CD8-positive, alpha-beta memory T cell (primary cell): ENCODE data around the gene GIMAP8. TPM values are rescaled to one million over a fixed set of nuclear protein-coding genes. Genes with fewer than 3 reads are reported as not detected.
A peak's percentile ranks its signal among the peaks of the same experiment; 100 is the strongest.

ENCODE experiments used
- CTCF ChIA-PET: fragments of 350-600 bp; sonication (Branson Sonifier 250); formaldehyde crosslinking; loops from one replicate; lab custom pipeline; 2021; ENCODE audit warnings: antibody characterized with exemption; lab: Charles Lee
- POLR2A ChIA-PET: fragments of 350-600 bp; sonication (Branson Sonifier 250); formaldehyde crosslinking; loops from one replicate; lab custom pipeline; 2021; ENCODE audit warnings: antibody characterized with exemption; lab: Charles Lee
- DNase-seq, 5 donors: peaks; one replicate each; pipeline versions ENCODE4 v3.0.0 to v3.0.0-alpha.2; 2020 to 2022; ENCODE audit warnings: mixed read lengths in 1 of 5
- H3K27ac ChIP-seq: one replicate; pipeline ENCODE4 v1.7.0; 2013; ENCODE audit warnings: low read depth, mild to moderate bottlenecking, low read length, moderate library complexity
- H3K27me3 ChIP-seq: 2 replicates; pipeline ENCODE4 v1.7.0; 2013; ENCODE audit warnings: low read length, mild to moderate bottlenecking; ENCODE audit not compliant: insufficient read depth, poor library complexity, severe bottlenecking
- H3K36me3 ChIP-seq: 2 replicates; pipeline ENCODE4 v1.7.0; 2013; ENCODE audit warnings: mild to moderate bottlenecking, low read length, moderate library complexity; ENCODE audit not compliant: insufficient read depth
- H3K4me1 ChIP-seq: 2 replicates; pipeline ENCODE4 v1.7.0; 2013; ENCODE audit warnings: mild to moderate bottlenecking, low read length, moderate library complexity; ENCODE audit not compliant: insufficient read depth
- H3K4me3 ChIP-seq: 2 replicates; pipeline ENCODE4 v1.7.0; 2013; ENCODE audit warnings: mild to moderate bottlenecking, low read length
- H3K9me3 ChIP-seq: 2 replicates; pipeline ENCODE4 v1.7.0; 2013; ENCODE audit warnings: mild to moderate bottlenecking, low read length
- H3K27ac Mint-ChIP-seq, 8 donors: one replicate each; pipeline ENCODE4 v1.8.0; 2020 to 2021; ENCODE audit warnings: mixed read lengths in 8 of 8, mild to moderate bottlenecking in 6 of 8, inconsistent platforms in 3 of 8, moderate library complexity in 3 of 8
- H3K27me3 Mint-ChIP-seq, 2 donors: one replicate each; pipeline ENCODE4 v1.8.0; 2020 to 2021; ENCODE audit warnings: mixed read lengths in 2 of 2, mild to moderate bottlenecking in 1 of 2, moderate library complexity in 1 of 2
- H3K36me3 Mint-ChIP-seq, 3 donors: one replicate each; pipeline ENCODE4 v1.8.0; 2020 to 2021; ENCODE audit warnings: mixed read lengths in 3 of 3, inconsistent platforms in 1 of 3, mild to moderate bottlenecking in 1 of 3
- H3K4me1 Mint-ChIP-seq, 3 donors: one replicate each; pipeline ENCODE4 v1.8.0; 2020 to 2021; ENCODE audit warnings: mixed read lengths in 3 of 3, inconsistent platforms in 1 of 3, mild to moderate bottlenecking in 1 of 3
- H3K4me3 Mint-ChIP-seq, 7 donors: one replicate each; pipeline ENCODE4 v1.8.0; 2020 to 2021; ENCODE audit warnings: mixed read lengths in 7 of 7, mild to moderate bottlenecking in 6 of 7, moderate library complexity in 4 of 7, inconsistent platforms in 2 of 7
- H3K9me3 Mint-ChIP-seq, 5 donors: one replicate each; pipeline ENCODE4 v1.8.0; 2020 to 2022; ENCODE audit warnings: mixed read lengths in 5 of 5, mild to moderate bottlenecking in 3 of 5, moderate library complexity in 2 of 5, inconsistent platforms in 1 of 5
- polyA plus RNA-seq: library from polyadenylated mRNA; unstranded; fragments of 300-500 nt; fragmentation: Illumina TruSeq; gene quantifications from one replicate; pipeline ENCODE4 v1.2.3, GENCODE V29; 2021
- total RNA-seq, 2 experiments: library from RNA; stranded (reverse); gene quantifications; one replicate each; pipeline ENCODE4 v1.2.3, GENCODE V29; 2021

Gene GIMAP8
- total and polyA plus RNA-seq, 3 experiments from 2014 or later: 11.8 to 30.1 (median 12.3) TPM

DNA sequence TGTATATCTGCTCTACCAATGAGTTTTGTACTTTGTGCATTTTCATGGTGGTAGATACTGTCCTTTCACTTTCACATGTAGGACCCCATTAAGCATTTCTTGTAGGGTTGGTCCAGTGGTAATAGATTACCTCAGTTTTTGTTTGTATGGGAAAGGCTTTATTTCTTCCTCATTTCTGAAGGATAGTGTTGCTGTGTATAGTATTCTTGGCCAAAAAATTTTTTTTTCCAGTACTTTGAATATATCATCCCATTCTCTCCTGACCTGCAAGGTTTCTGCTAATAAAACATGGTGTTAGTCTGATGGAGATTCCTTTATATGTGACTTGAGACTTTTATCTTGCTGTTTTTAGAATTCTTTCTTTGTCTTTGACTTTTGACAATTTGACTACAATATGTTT lies 12.0 kb downstream of the GIMAP8 start:
- Histone ChIP-seq H3K27ac (no peak overlapping the region), H3K4me3 (no peak overlapping the region), H3K27me3 (no peaks in the 10 kb centered on the region), H3K36me3 (peaks cover 8% of the 10 kb centered on the region), H3K4me1 (peaks cover 44% of the 10 kb centered on the region), H3K9me3 (peaks cover 16% of the 10 kb centered on the region)
- H3K27ac Mint-ChIP-seq: peak overlapping the region in 3 of 8 donors; percentile 4 to 80 (median 9)
- peaks cover 47 to 83% (median 75%) of the 10 kb centered on the region in 3 donors for H3K36me3 Mint-ChIP-seq
- no peaks in the 10 kb centered on the region for H3K27me3 Mint-ChIP-seq
- H3K4me3 Mint-ChIP-seq: peak overlapping the region in 3 of 7 donors; percentile 2 to 33 (median 19)
- H3K4me1 Mint-ChIP-seq: peaks cover 79 to 97% (median 87%) of the 10 kb centered on the region in 3 donors
- CTCF ChIA-PET: no interaction called here
- peaks cover 29 to 38% (median 31%) of the 10 kb centered on the region in 5 donors for H3K9me3 Mint-ChIP-seq
- POLR2A ChIA-PET: interaction anchor here (0.6 kb wide), 1 partner anchor 628 kb away, joined by 6 read pairs; no protein-coding TSS in a partner anchor
- no peak for DNase-seq

- Mint-ChIP-seq H3K27ac (peak overlapping the region; percentile 31 to 90 (median 81)), H3K9me3 (peaks cover 29 to 38% (median 30%) of the 10 kb centered on the region in 5 donors), H3K27me3 (no peaks in the 10 kb centered on the region), H3K4me3 (peak overlapping the region in 6 of 7 donors; percentile 1 to 76 (median 46)), H3K4me1 (peaks cover 82 to 97% (median 87%) of the 10 kb centered on the region in 3 donors), H3K36me3 (peaks cover 52 to 84% (median 75%) of the 10 kb centered on the region in 3 donors)
- no peak overlapping the region for H3K27ac ChIP-seq
- no peaks in the 10 kb centered on the region for H3K27me3 ChIP-seq
- H3K4me1 ChIP-seq: peaks cover 54% of the 10 kb centered on the region
- ChIA-PET POLR2A (no interaction called here), CTCF (interaction anchor here (1.4 kb wide), 1 partner anchor 10 kb away, joined by 4 read pairs; no protein-coding TSS in a partner anchor)
- H3K4me3 ChIP-seq: peak overlapping the region; percentile 23
- H3K9me3 ChIP-seq: peaks cover 16% of the 10 kb centered on the region
- no peak for DNase-seq
- H3K36me3 ChIP-seq: peaks cover 8% of the 10 kb centered on the region
Observed at GRCh38 chr7:150463461-150463860, 13.0 kb downstream of the GIMAP8 start.

- Mint-ChIP-seq H3K9me3 (peaks cover 27 to 35% (median 30%) of the 10 kb centered on the region in 5 donors), H3K36me3 (peaks cover 59 to 87% (median 67%) of the 10 kb centered on the region in 3 donors), H3K27me3 (no peaks in the 10 kb centered on the region), H3K4me3 (peak overlapping the region in 6 of 7 donors; percentile 11 to 56 (median 30)), H3K4me1 (peaks cover 89 to 98% (median 91%) of the 10 kb centered on the region in 3 donors), H3K27ac (peak overlapping the region; percentile 51 to 91 (median 78))
- CTCF ChIA-PET: interaction anchor here (0.7 to 1.4 kb wide), 6 partner anchors 9 to 290 kb away, joined by 3 to 4 read pairs (median 3); no protein-coding TSS in a partner anchor
- peaks cover 8% of the 10 kb centered on the region for H3K36me3 ChIP-seq
- peaks cover 63% of the 10 kb centered on the region for H3K4me1 ChIP-seq
- H3K27ac ChIP-seq: no peak overlapping the region
- H3K4me3 ChIP-seq: no peak overlapping the region
- no peaks in the 10 kb centered on the region for H3K27me3 ChIP-seq
- peaks cover 16% of the 10 kb centered on the region for H3K9me3 ChIP-seq
- DNase-seq: no peak
- POLR2A ChIA-PET: interaction anchor here (0.9 to 1.3 kb wide), 2 partner anchors 14 to 49 kb away, joined by 3 to 6 read pairs; no protein-coding TSS in a partner anchor
Observed at GRCh38 chr7:150464962-150465361, 14.5 kb downstream of the GIMAP8 start.

- H3K4me3 ChIP-seq: no peak overlapping the region
- POLR2A ChIA-PET: interaction anchor here (0.9 to 2.7 kb wide), 4 partner anchors 10 to 48 kb away, joined by 3 to 8 read pairs (median 4); no protein-coding TSS in a partner anchor
- peak overlapping the region; percentile 47 to 90 (median 70) for H3K27ac Mint-ChIP-seq
Observed at GRCh38 chr7:150465414-150465813, 15.0 kb downstream of the GIMAP8 start.

GRCh38 chr7:150466477-150466876 lies 16.0 kb downstream of the GIMAP8 start:
- H3K4me3 Mint-ChIP-seq: peak overlapping the region in 4 of 7 donors; percentile 6 to 52 (median 34)
- Histone ChIP-seq H3K4me3 (no peak overlapping the region), H3K36me3 (peaks cover 14% of the 10 kb centered on the region), H3K27me3 (no peaks in the 10 kb centered on the region), H3K9me3 (peaks cover 4% of the 10 kb centered on the region), H3K4me1 (peaks cover 63% of the 10 kb centered on the region), H3K27ac (no peak overlapping the region)
- peaks cover 96 to 99% (median 96%) of the 10 kb centered on the region in 3 donors for H3K4me1 Mint-ChIP-seq
- peaks cover 51 to 85% (median 53%) of the 10 kb centered on the region in 3 donors for H3K36me3 Mint-ChIP-seq
- POLR2A ChIA-PET: interaction anchor here (0.7 to 2.7 kb wide), 4 partner anchors 11 to 44 kb away, joined by 3 to 8 read pairs (median 3); no protein-coding TSS in a partner anchor
- H3K27ac Mint-ChIP-seq: peak overlapping the region in 6 of 8 donors; percentile 18 to 90 (median 44)
- no peak for DNase-seq
- H3K27me3 Mint-ChIP-seq: no peaks in the 10 kb centered on the region
- peaks cover 17 to 20% (median 18%) of the 10 kb centered on the region in 5 donors for H3K9me3 Mint-ChIP-seq
- CTCF ChIA-PET: interaction anchor here (1.3 kb wide), 1 partner anchor 36 kb away, joined by 3 read pairs; no protein-coding TSS in a partner anchor

More at GRCh38 chr7:150465414-150465813, 15.0 kb downstream of the GIMAP8 start:
- Mint-ChIP-seq H3K4me1 (peaks cover 89 to 98% (median 92%) of the 10 kb centered on the region in 3 donors), H3K9me3 (peaks cover 26 to 31% (median 27%) of the 10 kb centered on the region in 5 donors), H3K4me3 (peak overlapping the region in 6 of 7 donors; percentile 13 to 56 (median 37)), H3K36me3 (peaks cover 56 to 86% (median 62%) of the 10 kb centered on the region in 3 donors), H3K27me3 (no peaks in the 10 kb centered on the region)
- no peaks in the 10 kb centered on the region for H3K27me3 ChIP-seq
- no peak overlapping the region for H3K27ac ChIP-seq
- H3K36me3 ChIP-seq: peaks cover 8% of the 10 kb centered on the region
- H3K4me1 ChIP-seq: peaks cover 63% of the 10 kb centered on the region
- DNase-seq: no peak
- CTCF ChIA-PET: interaction anchor here (0.7 to 1.3 kb wide), 5 partner anchors 11 to 290 kb away, joined by 3 read pairs; no protein-coding TSS in a partner anchor
- peaks cover 15% of the 10 kb centered on the region for H3K9me3 ChIP-seq

DNA sequence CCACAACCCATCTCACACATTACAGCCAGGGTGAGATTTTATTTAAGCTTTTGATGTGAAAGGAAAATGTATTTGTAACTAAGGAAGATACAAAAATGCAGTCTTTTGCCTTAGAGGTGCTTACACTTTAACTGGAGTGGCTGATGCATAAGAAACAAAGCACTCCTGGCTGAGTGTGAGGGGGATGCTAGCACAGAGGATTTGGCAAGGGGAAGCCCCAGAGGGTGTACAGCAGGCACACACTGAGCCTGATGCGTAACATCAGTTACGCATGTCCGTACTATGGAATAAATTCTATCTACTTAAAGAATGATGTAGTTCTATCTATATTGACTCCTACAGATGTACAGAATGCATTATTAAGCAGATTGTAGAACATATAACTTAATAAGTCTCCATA lies 17.8 kb downstream of the GIMAP8 start:
- H3K36me3 ChIP-seq: peaks cover 17% of the 10 kb centered on the region
- peaks cover 91 to 100% (median 97%) of the 10 kb centered on the region in 3 donors for H3K4me1 Mint-ChIP-seq
- no peak for DNase-seq
- H3K4me3 Mint-ChIP-seq: peak overlapping the region in 5 of 7 donors; percentile 3 to 80 (median 68)
- H3K9me3 ChIP-seq: no peaks in the 10 kb centered on the region
- H3K9me3 Mint-ChIP-seq: peaks cover 1 to 3% (median 2%) of the 10 kb centered on the region in 5 donors
- H3K27me3 Mint-ChIP-seq: no peaks in the 10 kb centered on the region
- H3K4me1 ChIP-seq: peaks cover 71% of the 10 kb centered on the region
- ChIA-PET POLR2A (interaction anchor here (2.7 kb wide), 1 partner anchor 16 kb away, joined by 8 read pairs; no protein-coding TSS in a partner anchor), CTCF (interaction anchor here (0.7 to 1.0 kb wide), 2 partner anchors 14 to 19 kb away, joined by 3 read pairs; no protein-coding TSS in a partner anchor)
- peaks cover 49 to 86% (median 49%) of the 10 kb centered on the region in 3 donors for H3K36me3 Mint-ChIP-seq
- H3K27ac ChIP-seq: no peak overlapping the region
- no peaks in the 10 kb centered on the region for H3K27me3 ChIP-seq
- H3K4me3 ChIP-seq: no peak overlapping the region
- H3K27ac Mint-ChIP-seq: peak overlapping the region in 7 of 8 donors; percentile 18 to 88 (median 58)

- peak overlapping the region; percentile 17 to 79 (median 70) for H3K27ac Mint-ChIP-seq
- peaks cover 82 to 97% (median 94%) of the 10 kb centered on the region in 3 donors for H3K4me1 Mint-ChIP-seq
- peaks cover 59 to 93% (median 63%) of the 10 kb centered on the region in 3 donors for H3K36me3 Mint-ChIP-seq
Observed at GRCh38 chr7:150471886-150472285, 21.5 kb downstream of the GIMAP8 start.

More at GRCh38 chr7:150471886-150472285, 21.5 kb downstream of the GIMAP8 start:
- H3K4me3 Mint-ChIP-seq: peak overlapping the region in 2 of 7 donors; percentile 18 to 20
- Histone ChIP-seq H3K4me1 (peaks cover 54% of the 10 kb centered on the region), H3K9me3 (no peaks in the 10 kb centered on the region), H3K27ac (no peak overlapping the region), H3K27me3 (no peaks in the 10 kb centered on the region), H3K4me3 (no peak overlapping the region), H3K36me3 (peaks cover 22% of the 10 kb centered on the region)
- ChIA-PET CTCF (interaction anchor here (1.1 to 1.6 kb wide), 2 partner anchors 11 to 19 kb away, joined by 3 read pairs; no protein-coding TSS in a partner anchor), POLR2A (interaction anchor here (1.9 kb wide), 1 partner anchor 43 kb away, joined by 5 read pairs; the partner anchor contains the start of gene GIMAP7)
- no peaks in the 10 kb centered on the region for H3K27me3 Mint-ChIP-seq
- no peak for DNase-seq
- no peaks in the 10 kb centered on the region for H3K9me3 Mint-ChIP-seq
